ENCODE measurements around the gene KRT83.

The KRT83 gene
- total RNA-seq, result 0 reads per million in 4 donors

GRCh38 chr12:52320784-52321400 lies at the start of gene KRT83:
TSS of gene KRT83 (minus strand) at chr12:52321398. CDS start at chr12:52321335, 63 bp downstream.
- DNase-seq, result no peak

GRCh38 chr12:52369809-52370208 lies 48.6 kb upstream of the KRT83 start:
- no peak for DNase-seq

- no peak for DNase-seq
Observed at GRCh38 chr12:52369211-52369610, 48.0 kb upstream of the KRT83 start.

GRCh38 chr12:52368508-52368907 lies 47.3 kb upstream of the KRT83 start:
- DNase-seq, result no peak

GRCh38 chr12:52367876-52368275 lies 46.7 kb upstream of the KRT83 start:
- no peak for DNase-seq

GRCh38 chr12:52366738-52367485 lies 45.7 kb upstream of the KRT83 start, which contains the start of gene KRT85:
TSS of gene KRT85 (minus strand) at chr12:52367481. CDS start at chr12:52367405, 76 bp downstream.
- DNase-seq, result no peak

GRCh38 chr12:52364901-52365489 lies 43.8 kb upstream of the KRT83 start:
- no peak for DNase-seq

- no peak for DNase-seq
Observed at GRCh38 chr12:52364061-52364460, 42.9 kb upstream of the KRT83 start.

- no peak for DNase-seq
Observed at GRCh38 chr12:52363111-52363679, 42.0 kb upstream of the KRT83 start.

- DNase-seq, result no peak
Observed at GRCh38 chr12:52362118-52362726, 41.0 kb upstream of the KRT83 start.

- no peak for DNase-seq
Observed at GRCh38 chr12:52361553-52361952, 40.4 kb upstream of the KRT83 start.

GRCh38 chr12:52360663-52361271 lies 39.6 kb upstream of the KRT83 start:
- DNase-seq, result no peak

GRCh38 chr12:52360106-52360662 lies 39.0 kb upstream of the KRT83 start:
- DNase-seq, result no peak

- no peak for DNase-seq
Observed at GRCh38 chr12:52359621-52360061, 38.4 kb upstream of the KRT83 start.

- DNase-seq, result no peak
Observed at GRCh38 chr12:52358575-52359350, 37.6 kb upstream of the KRT83 start.

- DNase-seq, result no peak
Observed at GRCh38 chr12:52356762-52357580, 35.8 kb upstream of the KRT83 start.

GRCh38 chr12:52356031-52356761 lies 35.0 kb upstream of the KRT83 start:
- DNase-seq, result no peak

- no peak for DNase-seq
Observed at GRCh38 chr12:52355176-52355575, 34.0 kb upstream of the KRT83 start.

- DNase-seq, result no peak
Observed at GRCh38 chr12:52354200-52354599, 33.0 kb upstream of the KRT83 start.

GRCh38 chr12:52353766-52354165 lies 32.6 kb upstream of the KRT83 start:
- DNase-seq, result no peak

Measured in T-helper 1 cell (primary cell).